ENCODE results near the gene A2M. TPM values are rescaled to one million over a fixed set of nuclear protein-coding genes. Genes with fewer than 3 reads are reported as not detected.

Gene A2M
- total RNA-seq, 1 donor from 2014 or later = 1.4 TPM

DNA sequence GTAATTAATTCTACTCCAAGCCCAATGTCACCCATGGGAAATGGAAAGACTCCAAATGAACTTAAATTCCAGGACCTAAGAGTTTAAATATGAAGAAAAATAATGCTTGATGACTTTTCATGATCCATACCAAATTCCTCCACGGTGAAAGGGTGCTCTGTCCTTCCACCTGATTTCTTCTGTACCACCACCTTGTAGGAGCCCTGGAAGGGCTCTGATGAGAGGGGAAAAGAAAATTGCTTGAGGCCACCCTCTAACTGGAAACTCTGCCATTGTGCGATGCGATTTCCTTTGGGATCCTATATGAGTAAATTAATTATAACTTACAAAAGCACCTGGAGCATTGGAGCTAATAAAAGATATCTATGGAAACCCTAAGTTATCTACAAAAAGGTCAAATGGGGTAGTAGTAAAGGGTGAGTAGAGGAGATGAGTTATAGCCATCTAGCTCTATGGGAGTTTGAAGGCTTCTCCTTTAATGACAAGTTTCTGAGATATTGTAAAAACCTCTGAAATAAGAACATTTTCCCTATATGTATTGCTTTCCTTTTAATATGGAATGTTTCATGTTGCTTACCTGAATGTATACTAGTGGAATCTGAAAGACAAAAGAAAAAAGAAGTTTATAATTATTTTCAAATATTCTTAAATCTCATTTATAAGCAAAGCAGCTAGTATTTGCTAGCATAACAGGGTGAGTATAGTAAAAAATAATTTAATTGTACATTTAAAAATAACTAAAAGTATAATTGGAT is 5.8 kb downstream of the A2M start:
- no peaks in the 10 kb centered on the region for H3K4me1 Mint-ChIP-seq (ENCODE audit: unreplicated experiment)
- H3K27ac Mint-ChIP-seq (ENCODE audit: unreplicated experiment) = no peak overlapping the region
- no peaks in the 10 kb centered on the region for H3K27me3 Mint-ChIP-seq (ENCODE audit: unreplicated experiment)
- no peaks in the 10 kb centered on the region for H3K36me3 Mint-ChIP-seq (ENCODE audit: low read depth, unreplicated experiment)
- TF ChIP-seq CTCF (IDR thresholded peaks at IDR 0.05; ENCODE audit: unreplicated experiment) = no peak
- no peak overlapping the region for H3K4me3 Mint-ChIP-seq (ENCODE audit: unreplicated experiment)
- no peak for DNase-seq (ENCODE audit: low spot score)
- no peaks in the 10 kb centered on the region for H3K9me3 Mint-ChIP-seq (ENCODE audit: unreplicated experiment)

- Mint-ChIP-seq H3K9me3 (ENCODE audit: unreplicated experiment) (no peaks in the 10 kb centered on the region), H3K27me3 (ENCODE audit: unreplicated experiment) (no peaks in the 10 kb centered on the region), H3K36me3 (ENCODE audit: low read depth, unreplicated experiment) (no peaks in the 10 kb centered on the region), H3K4me1 (ENCODE audit: unreplicated experiment) (no peaks in the 10 kb centered on the region), H3K27ac (ENCODE audit: unreplicated experiment) (no peak overlapping the region), H3K4me3 (ENCODE audit: unreplicated experiment) (no peak overlapping the region)
- no peak for DNase-seq (ENCODE audit: low spot score)
- no peak for TF ChIP-seq CTCF (IDR thresholded peaks at IDR 0.05; ENCODE audit: unreplicated experiment)
These were observed 6.6 kb downstream of the A2M start for GRCh38 chr12:9109213-9109522.

- H3K27me3 Mint-ChIP-seq (ENCODE audit: unreplicated experiment) = no peaks in the 10 kb centered on the region
- no peak for TF ChIP-seq CTCF (IDR thresholded peaks at IDR 0.05; ENCODE audit: unreplicated experiment)
- H3K27ac Mint-ChIP-seq (ENCODE audit: unreplicated experiment) = no peak overlapping the region
- H3K36me3 Mint-ChIP-seq (ENCODE audit: low read depth, unreplicated experiment) = no peaks in the 10 kb centered on the region
- H3K4me3 Mint-ChIP-seq (ENCODE audit: unreplicated experiment) = no peak overlapping the region
- H3K4me1 Mint-ChIP-seq (ENCODE audit: unreplicated experiment) = no peaks in the 10 kb centered on the region
- no peaks in the 10 kb centered on the region for H3K9me3 Mint-ChIP-seq (ENCODE audit: unreplicated experiment)
- DNase-seq (ENCODE audit: low spot score) = no peak
These were observed 7.1 kb downstream of the A2M start for GRCh38 chr12:9108504-9109212.

GRCh38 chr12:9107542-9107873 is 8.2 kb downstream of the A2M start:
- Mint-ChIP-seq H3K27me3 (ENCODE audit: unreplicated experiment) (no peaks in the 10 kb centered on the region), H3K4me1 (ENCODE audit: unreplicated experiment) (no peaks in the 10 kb centered on the region), H3K27ac (ENCODE audit: unreplicated experiment) (no peak overlapping the region), H3K4me3 (ENCODE audit: unreplicated experiment) (no peak overlapping the region), H3K36me3 (ENCODE audit: low read depth, unreplicated experiment) (no peaks in the 10 kb centered on the region), H3K9me3 (ENCODE audit: unreplicated experiment) (no peaks in the 10 kb centered on the region)
- DNase-seq (ENCODE audit: low spot score) = no peak
- no peak for TF ChIP-seq CTCF (IDR thresholded peaks at IDR 0.05; ENCODE audit: unreplicated experiment)

Data from endothelial cell (in vitro differentiated cells).